RWPE2 (cell line): Measurements from ENCODE around the gene EEF1G.
"Not testable (repeated sequence)": the region's sequence is repeated elsewhere in the genome, so short reads cannot be mapped to it uniquely, and the experiment has no call there.

Experiments used
- ATAC-seq: fragments of 200-7000 bp; cut with Tn5 transposase; 3 replicates; pipeline ENCODE4 v1.9.1; 2021; ENCODE audit warnings: low read depth
- DNase-seq: peaks from one replicate; pipeline ENCODE4 v3.0.0-alpha.2; 2020; ENCODE audit warnings: low spot score
- H3K27ac ChIP-seq: fragments of 450-650 bp; 2 replicates; pipeline ENCODE4 v1.5.1; 2017; ENCODE audit warnings: mild to moderate bottlenecking; ENCODE audit not compliant: poor library complexity, severe bottlenecking
- H3K27me3 ChIP-seq: fragments of 250-450 bp; sonication (Bioruptor Pico); 2 replicates; pipeline ENCODE4 v1.5.1; 2021; ENCODE audit warnings: mild to moderate bottlenecking, moderate library complexity; ENCODE audit not compliant: insufficient read depth, poor library complexity, severe bottlenecking
- H3K36me3 ChIP-seq: fragments of 250-450 bp; sonication (Bioruptor Pico); 2 replicates; pipeline ENCODE4 v1.5.1; 2020; ENCODE audit warnings: low read depth, mild to moderate bottlenecking, moderate library complexity
- H3K4me1 ChIP-seq: fragments of 250-450 bp; sonication (Bioruptor Pico); 2 replicates; pipeline ENCODE4 v1.5.1; 2021; ENCODE audit warnings: mild to moderate bottlenecking, moderate library complexity; ENCODE audit not compliant: insufficient read depth, poor library complexity, severe bottlenecking
- H3K4me3 ChIP-seq: fragments of 250-450 bp; sonication (Bioruptor Pico); 2 replicates; pipeline ENCODE4 v1.5.1; 2021; ENCODE audit warnings: mild to moderate bottlenecking, moderate library complexity; ENCODE audit not compliant: severe bottlenecking
- H3K9me3 ChIP-seq: fragments of 250-450 bp; sonication (Bioruptor Pico); 2 replicates; pipeline ENCODE4 v1.5.1; 2021; ENCODE audit warnings: mild to moderate bottlenecking, moderate library complexity; ENCODE audit not compliant: severe bottlenecking
- TF ChIP-seq, protein P1 (sequence below): fragments of 450-650 bp; IDR thresholded peaks from one replicate; pipeline ENCODE4 v1.5.1; 2017; ENCODE audit warnings: mild to moderate bottlenecking, moderate library complexity; ENCODE audit not compliant: poor library complexity, severe bottlenecking

EEF1G gene

DNA sequence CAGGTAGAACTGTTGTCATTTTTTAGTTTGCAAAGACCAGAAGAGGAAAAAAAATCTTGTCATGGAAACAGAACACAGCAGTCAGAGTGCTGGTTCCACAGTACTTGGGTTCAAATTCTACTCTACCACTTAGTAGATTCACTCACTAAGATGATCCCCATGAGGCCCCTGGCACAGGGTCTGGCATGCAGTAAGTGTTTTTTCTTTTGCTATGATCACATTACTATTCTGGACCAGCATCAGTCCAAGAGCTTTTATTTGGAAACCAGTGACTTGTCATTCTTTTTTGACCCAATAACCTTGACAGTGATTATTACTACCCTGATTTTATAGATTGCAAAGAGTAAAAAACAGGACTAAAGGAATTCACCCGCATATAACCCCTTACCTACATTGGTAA, 4.1 kb downstream of the EEF1G start:
- Histone ChIP-seq H3K4me1 (peaks cover 11% of the 10 kb centered on the region), H3K36me3 (peaks cover 85% of the 10 kb centered on the region), H3K27me3 (no peaks in the 10 kb centered on the region), H3K27ac (peak overlapping the region; percentile 79), H3K4me3 (no peak overlapping the region), H3K9me3 (no peaks in the 10 kb centered on the region)
- DNase-seq (no peak), ATAC-seq (no peak)
- TF ChIP-seq, protein P1, sequence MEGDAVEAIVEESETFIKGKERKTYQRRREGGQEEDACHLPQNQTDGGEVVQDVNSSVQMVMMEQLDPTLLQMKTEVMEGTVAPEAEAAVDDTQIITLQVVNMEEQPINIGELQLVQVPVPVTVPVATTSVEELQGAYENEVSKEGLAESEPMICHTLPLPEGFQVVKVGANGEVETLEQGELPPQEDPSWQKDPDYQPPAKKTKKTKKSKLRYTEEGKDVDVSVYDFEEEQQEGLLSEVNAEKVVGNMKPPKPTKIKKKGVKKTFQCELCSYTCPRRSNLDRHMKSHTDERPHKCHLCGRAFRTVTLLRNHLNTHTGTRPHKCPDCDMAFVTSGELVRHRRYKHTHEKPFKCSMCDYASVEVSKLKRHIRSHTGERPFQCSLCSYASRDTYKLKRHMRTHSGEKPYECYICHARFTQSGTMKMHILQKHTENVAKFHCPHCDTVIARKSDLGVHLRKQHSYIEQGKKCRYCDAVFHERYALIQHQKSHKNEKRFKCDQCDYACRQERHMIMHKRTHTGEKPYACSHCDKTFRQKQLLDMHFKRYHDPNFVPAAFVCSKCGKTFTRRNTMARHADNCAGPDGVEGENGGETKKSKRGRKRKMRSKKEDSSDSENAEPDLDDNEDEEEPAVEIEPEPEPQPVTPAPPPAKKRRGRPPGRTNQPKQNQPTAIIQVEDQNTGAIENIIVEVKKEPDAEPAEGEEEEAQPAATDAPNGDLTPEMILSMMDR = no peak

DNA sequence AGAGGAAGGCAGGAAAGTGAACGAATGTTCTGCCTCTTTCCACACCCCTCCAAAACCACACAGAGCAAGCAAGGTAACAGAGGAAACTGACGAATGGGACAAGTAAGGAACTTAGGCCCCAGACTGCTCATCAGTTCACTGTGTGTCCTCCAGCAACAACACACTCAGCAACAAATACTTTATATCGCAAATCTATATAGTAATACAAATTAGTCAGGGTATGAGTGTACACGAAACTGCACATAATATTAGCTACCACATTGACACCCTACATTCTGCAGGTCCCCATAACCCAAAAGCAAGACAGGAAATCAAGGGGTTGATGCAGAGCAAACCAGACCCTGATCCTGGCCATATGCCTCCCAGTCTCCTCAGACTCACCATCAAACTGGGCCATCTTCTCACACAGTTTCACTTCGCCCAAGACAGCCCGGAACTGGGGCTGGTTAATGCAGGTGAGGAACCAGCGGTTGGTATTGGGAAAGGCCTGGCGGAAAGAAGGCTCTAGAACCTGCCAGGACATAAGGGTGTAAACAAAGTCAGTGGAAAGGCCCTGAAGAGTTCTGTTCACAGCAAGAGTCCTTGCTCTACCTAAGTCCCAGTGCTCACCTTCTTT, 6.6 kb downstream of the EEF1G start:
- ATAC-seq = peak; percentile 11; the same call in 1 of the 3 replicates
- peaks cover 97% of the 10 kb centered on the region for H3K36me3 ChIP-seq
- no peak overlapping the region for H3K4me3 ChIP-seq
- no peaks in the 10 kb centered on the region for H3K27me3 ChIP-seq
- DNase-seq = no peak
- TF ChIP-seq, protein P1 = no peak
- H3K27ac ChIP-seq = no peak overlapping the region
- H3K9me3 ChIP-seq = no peaks in the 10 kb centered on the region
- peaks cover 8% of the 10 kb centered on the region for H3K4me1 ChIP-seq

DNA sequence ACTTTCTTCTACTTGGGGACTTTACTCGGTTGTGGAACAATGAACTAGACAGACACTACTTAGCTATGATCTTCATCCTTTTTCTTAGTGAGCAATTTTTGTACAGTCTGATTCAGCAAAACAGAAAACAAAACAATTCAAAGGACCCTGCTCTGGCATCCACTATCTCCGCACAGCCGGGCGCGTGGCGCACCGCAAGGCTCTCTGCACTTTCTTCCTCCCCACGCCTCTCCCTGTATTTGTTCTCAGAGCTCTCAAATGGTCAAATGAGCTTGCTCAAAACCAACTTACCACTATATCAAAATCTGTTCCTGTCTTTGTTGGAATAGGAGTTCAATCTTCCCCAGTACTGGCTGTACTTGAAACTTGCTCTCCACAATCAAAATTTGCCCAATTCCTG, 7.4 kb downstream of the EEF1G start:
- TF ChIP-seq, protein P1 = no peak
- ATAC-seq (no peak), DNase-seq (no peak)
- peaks cover 94% of the 10 kb centered on the region for H3K36me3 ChIP-seq
- H3K4me1 ChIP-seq = peaks cover 12% of the 10 kb centered on the region
- H3K9me3 ChIP-seq = no peaks in the 10 kb centered on the region
- H3K27me3 ChIP-seq = no peaks in the 10 kb centered on the region
- H3K4me3 ChIP-seq = no peak overlapping the region
- no peak overlapping the region for H3K27ac ChIP-seq

DNA sequence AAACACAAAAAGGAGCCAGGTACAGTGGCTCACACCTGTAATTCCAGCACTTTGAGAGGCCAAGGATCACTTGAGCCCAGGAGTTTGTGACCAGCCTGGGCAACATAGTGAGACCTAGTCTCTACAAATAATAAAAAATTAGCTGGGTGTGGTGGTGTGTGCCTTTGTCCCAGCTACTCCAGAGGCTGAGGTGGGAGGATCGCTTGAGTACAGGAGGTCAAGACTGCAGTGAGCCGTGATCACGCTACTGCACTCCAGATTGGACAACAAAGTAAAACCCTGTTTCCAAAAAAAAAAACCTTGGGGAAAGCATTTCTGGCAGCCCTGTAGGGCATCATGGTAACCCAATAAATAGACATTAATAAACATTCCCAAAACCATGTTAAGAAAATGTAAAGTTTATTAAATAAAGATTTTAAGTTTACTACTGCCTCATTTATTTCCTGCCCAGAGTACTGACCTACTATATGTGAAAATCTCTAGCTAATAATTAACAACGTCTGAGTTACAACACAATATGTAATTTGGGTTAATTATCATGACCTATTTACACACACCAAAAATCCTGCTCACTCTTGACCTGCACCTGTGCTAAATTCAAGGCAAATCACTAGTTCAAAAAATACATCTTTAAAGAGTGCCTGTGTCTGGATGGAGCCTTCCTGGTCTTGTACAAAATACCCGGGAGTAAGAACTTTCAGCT, 8.4 kb downstream of the EEF1G start:
- Histone ChIP-seq H3K4me1 (peaks cover 20% of the 10 kb centered on the region), H3K27me3 (no peaks in the 10 kb centered on the region), H3K27ac (no peak overlapping the region), H3K9me3 (no peaks in the 10 kb centered on the region), H3K36me3 (peaks cover 91% of the 10 kb centered on the region), H3K4me3 (no peak overlapping the region)
- no peak for ATAC-seq
- TF ChIP-seq, protein P1 = no peak
- DNase-seq = no peak

DNA sequence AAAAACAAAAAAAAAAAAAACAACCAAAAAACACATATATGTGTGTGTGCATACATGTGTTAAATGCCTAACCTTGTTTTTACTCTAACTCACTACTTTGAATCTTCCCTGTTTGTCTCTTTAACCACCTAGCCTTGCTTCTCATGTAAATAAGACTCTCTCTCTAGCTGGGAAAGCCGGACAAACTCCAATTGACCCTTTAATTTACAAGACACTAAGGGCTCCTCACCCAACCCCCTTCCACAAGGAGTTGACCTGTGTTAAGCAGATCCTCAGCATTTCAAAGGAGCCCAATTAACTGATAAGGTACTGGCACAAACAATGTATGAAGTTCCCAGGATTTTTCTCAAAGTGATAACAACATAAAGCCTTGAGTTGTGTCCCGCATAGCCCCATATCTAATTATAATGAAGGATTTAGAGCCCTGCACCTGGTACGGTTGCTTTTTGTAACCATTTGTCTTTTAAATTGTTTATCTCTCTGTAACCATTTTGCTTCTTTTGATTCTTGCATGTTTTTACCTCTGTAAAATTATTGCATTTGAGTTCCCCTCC, 11.9 kb downstream of the EEF1G start:
- not testable (repeated sequence) for DNase-seq, ATAC-seq, H3K4me3 ChIP-seq, H3K9me3 ChIP-seq, H3K27me3 ChIP-seq
- peaks cover 79% of the 10 kb centered on the region for H3K36me3 ChIP-seq
- H3K4me1 ChIP-seq = peaks cover 42% of the 10 kb centered on the region
- H3K27ac ChIP-seq = peak overlapping the region; percentile 100
